ENCODE results near the gene LIMS2. TPM values are rescaled to one million over a fixed set of nuclear protein-coding genes. Genes with fewer than 3 reads are reported as not detected.

LIMS2 gene
- 100 to 1,000 TPM in 4 of 6 donors, 10 to 100 TPM in 2; 33.6 to 169 (median 109) TPM for total RNA-seq

GRCh38 chr2:127675331-127676261 lies at the start of gene LIMS2:
LIMS2 (minus strand) TSS chr2:127675530; CDS start chr2:127675024, 506 bp downstream.
- Histone ChIP-seq H3K27me3 (peaks cover 0 to 7% (median 0%) of the 10 kb centered on the region in 4 donors), H3K36me3 (peaks cover 0 to 1% (median 0%) of the 10 kb centered on the region in 4 donors), H3K27ac (peak within 1 kb of the TSS; percentile 87 to 94 (median 89)), H3K4me3 (peak within 1 kb of the TSS; percentile 57 to 91 (median 68)), H3K4me1 (peaks cover 11 to 38% (median 29%) of the 10 kb centered on the region in 4 donors), H3K9me3 (no peaks in the 10 kb centered on the region)
- 10 to 18% methylated on average over 27 to 32 of the region's 56 CpGs for WGBS, 2 donors
- DNase-seq (peak; percentile 35 to 90), ATAC-seq (ENCODE audit: low FRiP score in 2 of 2) (peak; percentile 8 to 59)
- no peak for TF ChIP-seq EP300 (IDR thresholded peaks at IDR 0.05)

DNA sequence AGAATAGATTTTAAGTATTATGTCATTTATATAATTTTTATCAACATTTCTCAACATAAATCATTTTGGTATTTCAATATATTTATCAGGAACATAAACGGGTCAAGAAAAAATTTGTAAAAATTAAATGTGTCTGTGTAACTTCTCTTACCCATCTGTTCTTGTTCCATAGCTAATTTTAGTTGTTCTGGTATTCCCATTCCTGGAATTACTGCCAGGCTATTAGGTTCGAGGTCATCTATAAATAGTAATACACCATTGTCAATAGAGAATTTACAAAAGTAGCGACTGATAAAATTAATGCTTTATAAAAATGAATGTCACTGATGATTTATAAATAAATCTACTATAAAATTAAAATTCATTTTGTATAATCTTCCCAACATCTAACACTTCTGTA lies 47.5 kb upstream of the LIMS2 start:
- peaks cover 17 to 69% (median 41%) of the 10 kb centered on the region in 4 donors for H3K36me3 ChIP-seq
- H3K4me1 ChIP-seq = peaks cover 0 to 2% (median 0%) of the 10 kb centered on the region in 4 donors
- no peaks in the 10 kb centered on the region for H3K9me3 ChIP-seq
- H3K27me3 ChIP-seq = no peaks in the 10 kb centered on the region
- no peak overlapping the region for H3K4me3 ChIP-seq
- TF ChIP-seq POLR2A (IDR thresholded peaks at IDR 0.05) (no peak), POLR2AphosphoS5 (IDR thresholded peaks at IDR 0.05) (no peak), EP300 (IDR thresholded peaks at IDR 0.05) (no peak)
- TF ChIP-seq, protein P1, sequence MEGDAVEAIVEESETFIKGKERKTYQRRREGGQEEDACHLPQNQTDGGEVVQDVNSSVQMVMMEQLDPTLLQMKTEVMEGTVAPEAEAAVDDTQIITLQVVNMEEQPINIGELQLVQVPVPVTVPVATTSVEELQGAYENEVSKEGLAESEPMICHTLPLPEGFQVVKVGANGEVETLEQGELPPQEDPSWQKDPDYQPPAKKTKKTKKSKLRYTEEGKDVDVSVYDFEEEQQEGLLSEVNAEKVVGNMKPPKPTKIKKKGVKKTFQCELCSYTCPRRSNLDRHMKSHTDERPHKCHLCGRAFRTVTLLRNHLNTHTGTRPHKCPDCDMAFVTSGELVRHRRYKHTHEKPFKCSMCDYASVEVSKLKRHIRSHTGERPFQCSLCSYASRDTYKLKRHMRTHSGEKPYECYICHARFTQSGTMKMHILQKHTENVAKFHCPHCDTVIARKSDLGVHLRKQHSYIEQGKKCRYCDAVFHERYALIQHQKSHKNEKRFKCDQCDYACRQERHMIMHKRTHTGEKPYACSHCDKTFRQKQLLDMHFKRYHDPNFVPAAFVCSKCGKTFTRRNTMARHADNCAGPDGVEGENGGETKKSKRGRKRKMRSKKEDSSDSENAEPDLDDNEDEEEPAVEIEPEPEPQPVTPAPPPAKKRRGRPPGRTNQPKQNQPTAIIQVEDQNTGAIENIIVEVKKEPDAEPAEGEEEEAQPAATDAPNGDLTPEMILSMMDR (IDR thresholded peaks at IDR 0.05) = no peak
- 78 to 88% methylated on average over 3 of the region's 3 CpGs for WGBS, 2 donors
- DNase-seq (no peak), ATAC-seq (ENCODE audit: low FRiP score in 2 of 2) (no peak)
- no peak overlapping the region for H3K27ac ChIP-seq

GRCh38 chr2:127721978-127722355 lies 46.6 kb upstream of the LIMS2 start:
- Histone ChIP-seq H3K27ac (no peak overlapping the region), H3K36me3 (peaks cover 17 to 73% (median 43%) of the 10 kb centered on the region in 4 donors), H3K4me1 (peaks cover 0 to 2% (median 0%) of the 10 kb centered on the region in 4 donors), H3K4me3 (no peak overlapping the region), H3K9me3 (no peaks in the 10 kb centered on the region), H3K27me3 (no peaks in the 10 kb centered on the region)
- 81 to 94% methylated on average over 2 of the region's 2 CpGs for WGBS, 2 donors
- TF ChIP-seq POLR2A (IDR thresholded peaks at IDR 0.05) = no peak
- TF ChIP-seq POLR2AphosphoS5 (IDR thresholded peaks at IDR 0.05) = no peak
- TF ChIP-seq, protein P1 (IDR thresholded peaks at IDR 0.05) = no peak
- no peak for TF ChIP-seq EP300 (IDR thresholded peaks at IDR 0.05)
- DNase-seq = no peak
- no peak for ATAC-seq (ENCODE audit: low FRiP score in 2 of 2)

DNA sequence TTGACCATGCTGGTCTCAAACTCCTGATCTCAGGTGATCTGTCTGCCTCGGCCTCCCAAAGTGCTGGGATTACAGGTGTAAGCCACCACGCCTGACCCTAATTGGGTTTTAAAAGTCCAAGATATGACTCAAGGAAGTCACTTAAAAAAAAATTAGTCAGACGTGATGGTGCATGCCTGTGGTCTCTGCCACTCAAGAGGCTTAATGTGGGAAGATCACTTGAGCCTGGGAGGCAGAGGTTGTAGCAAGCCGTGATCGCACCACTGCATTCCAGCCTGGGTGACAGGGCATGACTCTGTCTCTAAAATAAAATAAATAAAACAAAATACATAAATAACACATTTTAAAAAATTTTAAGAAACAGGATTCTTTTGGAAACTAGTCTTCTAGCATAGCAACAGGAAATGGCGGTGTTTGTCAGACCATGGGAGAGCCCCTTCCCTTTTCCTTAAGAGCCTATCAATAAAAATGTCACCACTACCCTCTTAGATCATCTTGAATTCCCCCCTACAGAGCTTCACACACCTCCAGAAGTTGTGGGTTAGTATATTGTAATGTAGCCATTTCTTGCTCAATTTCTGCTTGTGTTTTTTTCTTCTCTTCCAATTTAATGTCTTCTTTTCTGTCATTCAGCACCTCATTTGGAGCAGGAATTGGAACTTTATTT lies 46.1 kb upstream of the LIMS2 start:
- Histone ChIP-seq H3K4me3 (no peak overlapping the region), H3K27ac (no peak overlapping the region), H3K27me3 (no peaks in the 10 kb centered on the region), H3K4me1 (peaks cover 0 to 2% (median 0%) of the 10 kb centered on the region in 4 donors), H3K9me3 (no peaks in the 10 kb centered on the region), H3K36me3 (peaks cover 17 to 78% (median 48%) of the 10 kb centered on the region in 4 donors)
- no peak for DNase-seq
- ATAC-seq (ENCODE audit: low FRiP score in 2 of 2) = no peak
- TF ChIP-seq, protein P1 (IDR thresholded peaks at IDR 0.05) = no peak
- TF ChIP-seq EP300 (IDR thresholded peaks at IDR 0.05) = no peak
- TF ChIP-seq POLR2A (IDR thresholded peaks at IDR 0.05) = no peak
- TF ChIP-seq POLR2AphosphoS5 (IDR thresholded peaks at IDR 0.05) = no peak
- WGBS, 2 donors = 81 to 89% methylated on average over 6 of the region's 6 CpGs

All from upper lobe of left lung (tissue), 6 donors.